ENCODE data around the gene UNC45B.

DNA sequence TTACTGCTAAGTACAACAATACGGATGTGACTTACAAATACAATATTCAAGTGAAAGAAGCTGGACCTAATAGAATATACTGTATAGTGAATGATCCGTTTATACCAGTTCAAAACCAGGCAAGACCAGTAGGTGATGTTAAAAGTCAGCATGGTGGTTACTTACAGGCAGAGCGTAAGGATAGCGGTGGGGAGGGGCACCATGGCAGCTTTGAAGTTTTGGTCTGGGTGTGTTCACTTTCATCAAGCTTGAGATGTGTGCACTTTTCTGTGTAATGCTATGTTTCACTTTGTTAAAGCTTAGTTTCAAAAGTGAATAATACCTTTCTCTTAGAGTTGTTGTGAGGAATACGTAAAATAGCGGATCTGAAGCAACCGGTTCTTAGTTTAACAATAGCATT is 63.1 kb downstream of the UNC45B start:
- TF ChIP-seq POLR2A (IDR thresholded peaks at IDR 0.05; ENCODE audit: low read depth, low read length) = no peak
- TF ChIP-seq, protein P1, sequence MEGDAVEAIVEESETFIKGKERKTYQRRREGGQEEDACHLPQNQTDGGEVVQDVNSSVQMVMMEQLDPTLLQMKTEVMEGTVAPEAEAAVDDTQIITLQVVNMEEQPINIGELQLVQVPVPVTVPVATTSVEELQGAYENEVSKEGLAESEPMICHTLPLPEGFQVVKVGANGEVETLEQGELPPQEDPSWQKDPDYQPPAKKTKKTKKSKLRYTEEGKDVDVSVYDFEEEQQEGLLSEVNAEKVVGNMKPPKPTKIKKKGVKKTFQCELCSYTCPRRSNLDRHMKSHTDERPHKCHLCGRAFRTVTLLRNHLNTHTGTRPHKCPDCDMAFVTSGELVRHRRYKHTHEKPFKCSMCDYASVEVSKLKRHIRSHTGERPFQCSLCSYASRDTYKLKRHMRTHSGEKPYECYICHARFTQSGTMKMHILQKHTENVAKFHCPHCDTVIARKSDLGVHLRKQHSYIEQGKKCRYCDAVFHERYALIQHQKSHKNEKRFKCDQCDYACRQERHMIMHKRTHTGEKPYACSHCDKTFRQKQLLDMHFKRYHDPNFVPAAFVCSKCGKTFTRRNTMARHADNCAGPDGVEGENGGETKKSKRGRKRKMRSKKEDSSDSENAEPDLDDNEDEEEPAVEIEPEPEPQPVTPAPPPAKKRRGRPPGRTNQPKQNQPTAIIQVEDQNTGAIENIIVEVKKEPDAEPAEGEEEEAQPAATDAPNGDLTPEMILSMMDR (IDR thresholded peaks at IDR 0.05; ENCODE audit: extremely low read depth in 1 of 2, insufficient read depth in 1 of 2, low read depth in 1 of 2, low read length in 2 of 2) = no peak

All from endothelial cell of umbilical vein (primary cell).